ENCODE data around the gene SNX3. TPM values are rescaled to one million over a fixed set of nuclear protein-coding genes. Genes with fewer than 3 reads are reported as not detected.
"Not testable (repeated sequence)": the region's sequence is repeated elsewhere in the genome, so short reads cannot be mapped to it uniquely, and the experiment has no call there.

SNX3 gene
- total and polyA plus RNA-seq, 2 experiments from 2014 or later = 291 to 359 TPM

DNA sequence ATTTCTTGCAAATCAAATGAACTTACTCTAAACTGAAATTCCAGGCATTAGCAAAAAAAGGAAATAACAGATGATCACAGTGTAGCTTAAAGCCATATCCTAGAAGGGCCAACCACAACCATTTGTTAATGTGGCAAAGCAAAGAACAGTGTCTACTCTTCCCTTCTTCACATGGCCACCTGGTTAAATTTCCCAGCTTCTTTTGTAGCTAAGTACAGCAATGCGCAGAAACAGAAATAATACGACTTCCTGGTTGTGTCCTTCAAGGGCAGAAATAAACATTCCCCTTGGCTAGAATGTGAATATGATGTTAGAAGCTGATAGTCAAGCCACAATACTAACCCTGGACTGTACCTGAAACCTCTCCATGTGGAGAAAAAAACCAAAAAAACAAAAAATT lies 9.6 kb downstream of the SNX3 start:
- Histone ChIP-seq H3K4me2 (no peak overlapping the region), H3K4me3 (no peak overlapping the region), H3K36me3 (replicated peaks; ENCODE audit: insufficient read depth, low read depth) (no peaks in the 10 kb centered on the region), H3K4me1 (ENCODE audit: insufficient read depth) (peaks cover 4% of the 10 kb centered on the region), H3K9me2 (replicated peaks; ENCODE audit: insufficient read depth) (no peaks in the 10 kb centered on the region), H2AFZ (no peak overlapping the region), H3K79me2 (peaks cover 99% of the 10 kb centered on the region), H4K20me1 (ENCODE audit: insufficient read depth, poor library complexity, severe bottlenecking) (peaks cover 71% of the 10 kb centered on the region), H3K9me3 (ENCODE audit: low read depth) (no peaks in the 10 kb centered on the region), H3K27me3 (no peaks in the 10 kb centered on the region), H3K27ac (no peak overlapping the region)
- DNase-seq (ENCODE audit: low spot score) = no peak
- 79% methylated on average over 2 of the region's 2 CpGs for WGBS (ENCODE audit: low lambda C conversion rate, missing lambda C conversion rate)
- TF ChIP-seq CTCF (IDR thresholded peaks at IDR 0.05; ENCODE audit: poor library complexity) = no peak
- TF ChIP-seq EZH2phosphoT487 (IDR thresholded peaks at IDR 0.05; ENCODE audit: low read depth, severe bottlenecking, unreplicated experiment) = no peak
- TF ChIP-seq EZH2 (IDR thresholded peaks at IDR 0.05; ENCODE audit: borderline replicate concordance) = no peak

GRCh38 chr6:108250240-108250866 lies 10.5 kb downstream of the SNX3 start:
- no peaks in the 10 kb centered on the region for H3K36me3 ChIP-seq (replicated peaks; ENCODE audit: insufficient read depth, low read depth)
- no peaks in the 10 kb centered on the region for H3K9me2 ChIP-seq (replicated peaks; ENCODE audit: insufficient read depth)
- H3K79me2 ChIP-seq = peaks cover 98% of the 10 kb centered on the region
- no peak overlapping the region for H3K4me3 ChIP-seq
- no peaks in the 10 kb centered on the region for H3K9me3 ChIP-seq (ENCODE audit: low read depth)
- no peaks in the 10 kb centered on the region for H3K27me3 ChIP-seq
- TF ChIP-seq EZH2phosphoT487 (IDR thresholded peaks at IDR 0.05; ENCODE audit: low read depth, severe bottlenecking, unreplicated experiment) = no peak
- no peak for TF ChIP-seq CTCF (IDR thresholded peaks at IDR 0.05; ENCODE audit: poor library complexity)
- no peak for TF ChIP-seq EZH2 (IDR thresholded peaks at IDR 0.05; ENCODE audit: borderline replicate concordance)
- H3K27ac ChIP-seq = no peak overlapping the region
- H3K4me1 ChIP-seq (ENCODE audit: insufficient read depth) = peaks cover 4% of the 10 kb centered on the region
- H3K4me2 ChIP-seq = no peak overlapping the region
- DNase-seq (ENCODE audit: low spot score) = no peak
- peaks cover 65% of the 10 kb centered on the region for H4K20me1 ChIP-seq (ENCODE audit: insufficient read depth, poor library complexity, severe bottlenecking)
- no peak overlapping the region for H2AFZ ChIP-seq
- WGBS (ENCODE audit: low lambda C conversion rate, missing lambda C conversion rate) = 61% methylated on average over 2 of the region's 2 CpGs

GRCh38 chr6:108247965-108248536 lies 12.8 kb downstream of the SNX3 start:
- Histone ChIP-seq H3K9me2 (replicated peaks; ENCODE audit: insufficient read depth) (no peaks in the 10 kb centered on the region), H3K79me2 (peaks cover 98% of the 10 kb centered on the region), H3K36me3 (replicated peaks; ENCODE audit: insufficient read depth, low read depth) (no peaks in the 10 kb centered on the region), H2AFZ (no peak overlapping the region), H3K9me3 (ENCODE audit: low read depth) (no peaks in the 10 kb centered on the region), H3K4me2 (no peak overlapping the region), H3K27me3 (no peaks in the 10 kb centered on the region), H3K27ac (no peak overlapping the region), H3K4me1 (ENCODE audit: insufficient read depth) (no peaks in the 10 kb centered on the region), H4K20me1 (ENCODE audit: insufficient read depth, poor library complexity, severe bottlenecking) (peaks cover 54% of the 10 kb centered on the region), H3K4me3 (no peak overlapping the region)
- DNase-seq (ENCODE audit: low spot score) = no peak
- TF ChIP-seq EZH2 (IDR thresholded peaks at IDR 0.05; ENCODE audit: borderline replicate concordance) = no peak
- TF ChIP-seq CTCF (IDR thresholded peaks at IDR 0.05; ENCODE audit: poor library complexity) = peak; percentile 6
- WGBS (ENCODE audit: low lambda C conversion rate, missing lambda C conversion rate) = 81% methylated on average over 1 of the region's 1 CpG

DNA sequence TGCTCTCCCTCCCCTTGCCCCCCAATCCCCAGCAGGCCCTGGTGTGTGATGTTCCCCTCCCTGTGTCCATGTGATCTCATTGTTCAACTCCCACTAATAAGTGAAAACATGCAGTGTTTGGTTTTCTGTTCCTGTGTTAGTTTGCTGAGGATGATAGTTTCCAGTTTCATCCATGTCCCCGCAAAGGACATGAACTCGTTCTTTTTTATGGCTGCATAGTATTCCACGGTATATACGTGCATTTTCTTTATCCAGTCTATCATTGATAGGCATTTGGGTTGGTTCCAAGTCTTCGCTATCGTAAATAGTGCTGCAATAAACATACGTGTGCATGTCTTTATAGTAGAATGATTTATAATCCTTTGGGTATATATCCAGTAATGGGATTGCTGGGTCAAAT lies 15.7 kb downstream of the SNX3 start:
- Histone ChIP-seq H4K20me1 (ENCODE audit: insufficient read depth, poor library complexity, severe bottlenecking) (peaks cover 37% of the 10 kb centered on the region), H3K79me2 (peaks cover 98% of the 10 kb centered on the region)
- not testable (repeated sequence) for H3K36me3 ChIP-seq (replicated peaks; ENCODE audit: insufficient read depth, low read depth); H3K4me3 ChIP-seq; H3K27ac ChIP-seq; H3K4me1 ChIP-seq (ENCODE audit: insufficient read depth); H3K9me2 ChIP-seq (replicated peaks; ENCODE audit: insufficient read depth); H3K9me3 ChIP-seq (ENCODE audit: low read depth); DNase-seq (ENCODE audit: low spot score); H3K4me2 ChIP-seq; H3K27me3 ChIP-seq; H2AFZ ChIP-seq
- 98% methylated on average over 7 of the region's 7 CpGs for WGBS (ENCODE audit: low lambda C conversion rate, missing lambda C conversion rate)
